SK-N-SH (cell line): ENCODE measurements around the gene KCTD17. TPM values are rescaled to one million over a fixed set of nuclear protein-coding genes. Genes with fewer than 3 reads are reported as not detected.

Experiments used
- CTCF ChIA-PET: fragments of 300-600, 350-600 bp; formaldehyde crosslinking; extraction: SDS; loops from one replicate; lab custom pipeline; 2021; lab: Yijun Ruan, JAX
- POLR2A ChIA-PET: fragments of 350-600 bp; sonication (Branson Sonifier 250); formaldehyde crosslinking; extraction: SDS; loops from one replicate; lab custom pipeline; 2020; ENCODE audit warnings: antibody characterized with exemption, inconsistent platforms; lab: Yijun Ruan, JAX
- DNase-seq: peaks from one replicate; pipeline ENCODE4 v3.0.0; 2012
- H2AFZ ChIP-seq: fragments of 200-600 bp; sonication (generic); 2 replicates; pipeline ENCODE4 v1.8.1; 2016; ENCODE audit warnings: antibody characterized with exemption, mild to moderate bottlenecking, low read depth
- H3F3A ChIP-seq: fragments of 200-600 bp; sonication (generic); replicated peaks from 2 replicates; pipeline ENCODE3; 2016; ENCODE audit warnings: antibody characterized with exemption, mild to moderate bottlenecking; ENCODE audit not compliant: insufficient read depth
- H3K27ac ChIP-seq, 2 experiments: fragments of 200-500 bp in 1 of 2; fragments of 200-600 bp in 1 of 2; sonication (Bioruptor generic) in 1 of 2; sonication (generic), shearing (Covaris generic) in 1 of 2; 2 replicates each; pipeline versions ENCODE4 v1.5.1 to v1.6.1; 2014 to 2016; ENCODE audit warnings: low read depth in 2 of 2, inconsistent platforms in 1 of 2, low read length in 1 of 2, mild to moderate bottlenecking in 1 of 2, mixed read lengths in 1 of 2
- H3K27me3 ChIP-seq: fragments of 200-600 bp; sonication (generic), shearing (Covaris generic); 2 replicates; pipeline ENCODE4 v1.6.1; 2016; ENCODE audit warnings: mixed run types; ENCODE audit not compliant: insufficient read depth
- H3K36me3 ChIP-seq, 2 experiments: fragments of 200-500 bp in 1 of 2; fragments of 200-600 bp in 1 of 2; sonication (Bioruptor generic) in 1 of 2; sonication (generic) in 1 of 2; replicated peaks in 1 of 2; 2 replicates each; pipeline versions ENCODE3 to v1.5.1; 2014 to 2016; ENCODE audit warnings: low read length in 1 of 2, mild to moderate bottlenecking in 1 of 2; ENCODE audit not compliant: insufficient read depth in 2 of 2, control insufficient read depth in 1 of 2
- H3K4me1 ChIP-seq, 2 experiments: fragments of 200-500 bp in 1 of 2; fragments of 200-600 bp in 1 of 2; sonication (Bioruptor generic) in 1 of 2; sonication (generic), shearing (Covaris generic) in 1 of 2; 2 replicates each; pipeline versions ENCODE4 v1.5.1 to v1.6.1; 2014 to 2016; ENCODE audit warnings: low read depth in 1 of 2, low read length in 1 of 2, mixed run types in 1 of 2; ENCODE audit not compliant: insufficient read depth in 2 of 2, control insufficient read depth in 1 of 2
- H3K4me2 ChIP-seq: fragments of 200-600 bp; sonication (generic), shearing (Covaris generic); 2 replicates; pipeline ENCODE4 v1.6.1; 2017; ENCODE audit warnings: mixed run types
- H3K4me3 ChIP-seq, 2 experiments: fragments of 200-500 bp in 1 of 2; fragments of 200-600 bp in 1 of 2; sonication (Bioruptor generic) in 1 of 2; sonication (generic), shearing (Covaris generic) in 1 of 2; 2 replicates each; pipeline versions ENCODE4 v1.5.1 to v1.8.1; 2014 to 2016; ENCODE audit warnings: low read depth in 2 of 2, inconsistent platforms in 1 of 2, low read length in 1 of 2, mild to moderate bottlenecking in 1 of 2, mixed read lengths in 1 of 2, moderate library complexity in 1 of 2
- H3K79me2 ChIP-seq: fragments of 200-600 bp; sonication (generic); 2 replicates; pipeline ENCODE4 v1.8.1; 2017; ENCODE audit warnings: mild to moderate bottlenecking; ENCODE audit not compliant: insufficient read depth
- H3K9ac ChIP-seq: fragments of 200-600 bp; sonication (generic); 2 replicates; pipeline ENCODE4 v1.6.1; 2017; ENCODE audit warnings: mixed run types
- H3K9me2 ChIP-seq: fragments of 200-600 bp; sonication (generic); 2 replicates; pipeline ENCODE4 v1.6.1; 2017; ENCODE audit warnings: mixed run types
- H3K9me3 ChIP-seq: fragments of 200-600 bp; sonication (generic); 2 replicates; pipeline ENCODE4 v1.6.1; 2017; ENCODE audit warnings: mixed run types, mild to moderate bottlenecking, moderate library complexity
- H4K20me1 ChIP-seq: fragments of 200-600 bp; sonication (generic); 2 replicates; pipeline ENCODE4 v1.6.1; 2017; ENCODE audit warnings: mild to moderate bottlenecking, mixed run types; ENCODE audit not compliant: insufficient read depth
- EZH2phosphoT487 ChIP-seq: fragments of 200-600 bp; sonication (generic); IDR thresholded peaks from 2 replicates; pipeline ENCODE4 v1.6.1; 2017; ENCODE audit warnings: low read depth, mixed run types, mild to moderate bottlenecking, antibody characterized with exemption, moderate library complexity, borderline replicate concordance
- FOXM1 ChIP-seq: IDR thresholded peaks from 2 replicates; pipeline ENCODE4 v1.4.0; 2012; ENCODE audit warnings: low read depth, mild to moderate bottlenecking
- NFIC ChIP-seq: IDR thresholded peaks from 2 replicates; pipeline ENCODE4 v1.4.0; 2012; ENCODE audit warnings: borderline replicate concordance
- REST ChIP-seq: IDR thresholded peaks from 2 replicates; pipeline ENCODE4 v1.6.1; 2012; ENCODE audit warnings: mild to moderate bottlenecking, low read depth, low read length, moderate library complexity
- TEAD4 ChIP-seq: IDR thresholded peaks from 2 replicates; pipeline ENCODE4 v1.4.0; 2012; ENCODE audit warnings: mild to moderate bottlenecking, borderline replicate concordance; ENCODE audit not compliant: insufficient read depth
- WGBS: methylation state at CpG from one replicate; pipeline ENCODE4 v1.1.6; 2017; ENCODE audit warnings: low lambda C conversion rate; 5-methylcytosine and 5-hydroxymethylcytosine counted together
- polyA plus RNA-seq, 3 experiments: library from polyadenylated mRNA; depleted of rRNA; stranded (reverse); fragments of >200 nt; gene quantifications; 2 replicates each; pipeline ENCODE4 v1.2.3, GENCODE V29; 2012

The KCTD17 gene
- polyA plus RNA-seq, 1 of the 3 experiments (the other 2 are of a cell fraction): 57.8 TPM

- POLR2A ChIA-PET: no interaction called here
- CTCF ChIA-PET: interaction anchor here (1.6 kb wide), 1 partner anchor 17 kb away, joined by 3 read pairs; no protein-coding TSS in a partner anchor
- 95% methylated on average over 11 of the region's 15 CpGs for WGBS
Measured at GRCh38 chr22:37062702-37063381, 11.3 kb downstream of the KCTD17 start.

GRCh38 chr22:37063431-37064420, 12.2 kb downstream of the KCTD17 start:
- no peak for DNase-seq
- Histone ChIP-seq H2AFZ (no peak overlapping the region), H3K79me2 (no peaks in the 10 kb centered on the region), H3K9ac (no peak overlapping the region), H3K27me3 (peaks cover 7% of the 10 kb centered on the region; the same call in 1 of the 2 replicates), H3K27ac (no peak overlapping the region), H3K36me3 (peaks cover 0 to 14% of the 10 kb centered on the region in 2 experiments), H3K4me3 (no peak overlapping the region), H3K4me2 (no peak overlapping the region), H3F3A (no peaks in the 10 kb centered on the region), H4K20me1 (no peaks in the 10 kb centered on the region), H3K9me2 (no peaks in the 10 kb centered on the region), H3K4me1 (no peaks in the 10 kb centered on the region), H3K9me3 (no peaks in the 10 kb centered on the region)
- TF ChIP-seq TEAD4: no peak
- no peak for TF ChIP-seq REST
- CTCF ChIA-PET: interaction anchor here (1.0 to 1.6 kb wide), 2 partner anchors 16 to 18 kb away, joined by 3 read pairs; no protein-coding TSS in a partner anchor
- POLR2A ChIA-PET: interaction anchor here (0.6 kb wide), 1 partner anchor 28 kb away, joined by 3 read pairs; no protein-coding TSS in a partner anchor
- 94% methylated on average over 26 of the region's 28 CpGs for WGBS

More at GRCh38 chr22:37062702-37063381, 11.3 kb downstream of the KCTD17 start:
- TF ChIP-seq NFIC (no peak), FOXM1 (no peak), EZH2phosphoT487 (no peak)
- TF ChIP-seq, all 33 proteins: peak for 0
- Histone ChIP-seq H3K36me3 (peaks cover 0 to 23% of the 10 kb centered on the region in 2 experiments), H3K27me3 (no peaks in the 10 kb centered on the region), H3K79me2 (no peaks in the 10 kb centered on the region), H3K4me2 (no peak overlapping the region), H3F3A (no peaks in the 10 kb centered on the region), H3K27ac (no peak overlapping the region), H4K20me1 (no peaks in the 10 kb centered on the region), H3K9ac (no peak overlapping the region), H3K9me3 (no peaks in the 10 kb centered on the region), H3K9me2 (no peaks in the 10 kb centered on the region), H2AFZ (no peak overlapping the region), H3K4me3 (no peak overlapping the region), H3K4me1 (no peaks in the 10 kb centered on the region)
- no peak for DNase-seq
